ENCODE data around the gene TAF9B.
A peak's percentile ranks its signal among the peaks of the same experiment; 100 is the strongest.
"Not testable (repeated sequence)": the region's sequence is repeated elsewhere in the genome, so short reads cannot be mapped to it uniquely, and the experiment has no call there.

TAF9B gene

GRCh38 chrX:78139160-78140123 is at the start of gene TAF9B:
TSS of gene TAF9B (minus strand) at chrX:78139650. CDS start at chrX:78139611, 39 bp downstream.
- peak; percentile 80 to 84 for DNase-seq (ENCODE audit: low read depth in 2 of 2)
- no peak for TF ChIP-seq CTCF (IDR thresholded peaks at IDR 0.05; ENCODE audit: low read depth, low read length)
- H3K4me3 ChIP-seq (replicated peaks in 1 of 2; ENCODE audit: low read depth in 2 of 2, low read length in 2 of 2) = peak within 1 kb of the TSS; percentile 72 to 79

DNA sequence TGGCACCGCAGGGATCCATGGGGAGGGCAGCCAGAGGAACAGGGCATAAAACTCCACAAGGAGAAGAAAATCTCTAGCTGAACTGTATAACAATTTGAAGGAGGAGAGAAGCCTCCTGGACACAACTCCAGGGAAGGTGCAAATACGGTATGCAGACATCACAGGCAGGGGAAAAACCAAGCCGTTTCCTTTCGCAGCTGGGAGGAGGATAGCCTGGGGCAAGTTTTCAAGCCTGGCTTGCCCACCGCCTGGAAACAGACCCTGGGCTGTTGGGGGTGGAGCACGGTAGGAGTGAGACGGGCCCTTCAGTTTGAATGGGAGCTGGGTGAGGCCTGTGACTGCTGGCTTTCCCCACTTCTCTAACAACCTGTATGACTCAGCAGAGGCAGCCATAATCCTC is 43.4 kb upstream of the TAF9B start:
- DNase-seq (ENCODE audit: low read depth in 2 of 2) = no peak
- no peak overlapping the region for H3K4me3 ChIP-seq (replicated peaks in 1 of 2; ENCODE audit: low read depth in 2 of 2, low read length in 2 of 2)
- TF ChIP-seq CTCF (IDR thresholded peaks at IDR 0.05; ENCODE audit: low read depth, low read length) = no peak

DNA sequence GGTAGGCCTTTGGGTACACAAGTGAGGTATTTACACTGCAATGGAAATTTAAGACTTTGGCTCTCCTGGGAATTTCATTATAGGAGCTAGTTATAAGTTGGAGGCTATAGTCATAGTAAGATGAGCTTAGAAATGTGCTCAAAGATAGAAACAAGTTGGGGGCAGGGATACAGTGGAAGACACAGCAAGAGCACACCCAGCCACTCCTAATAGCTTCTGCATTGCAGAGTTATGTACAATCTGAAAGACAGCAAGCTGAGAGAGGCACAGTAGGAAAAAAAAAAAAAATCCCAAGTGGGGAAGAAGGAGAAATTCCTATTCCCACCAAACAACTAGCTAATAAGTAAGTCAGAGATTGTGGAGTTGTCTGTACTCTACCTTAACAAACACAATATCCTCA is 41.9 kb upstream of the TAF9B start:
- DNase-seq (ENCODE audit: low read depth in 2 of 2) = no peak
- H3K4me3 ChIP-seq (replicated peaks in 1 of 2; ENCODE audit: low read depth in 2 of 2, low read length in 2 of 2) = no peak overlapping the region
- no peak for TF ChIP-seq CTCF (IDR thresholded peaks at IDR 0.05; ENCODE audit: low read depth, low read length)

GRCh38 chrX:78168065-78168464 is 28.6 kb upstream of the TAF9B start:
- H3K4me3 ChIP-seq (replicated peaks in 1 of 2; ENCODE audit: low read depth in 2 of 2, low read length in 2 of 2) = no peak overlapping the region
- TF ChIP-seq CTCF (IDR thresholded peaks at IDR 0.05; ENCODE audit: low read depth, low read length) = no peak
- peak; percentile 5 to 22 for DNase-seq (ENCODE audit: low read depth in 2 of 2)

DNA sequence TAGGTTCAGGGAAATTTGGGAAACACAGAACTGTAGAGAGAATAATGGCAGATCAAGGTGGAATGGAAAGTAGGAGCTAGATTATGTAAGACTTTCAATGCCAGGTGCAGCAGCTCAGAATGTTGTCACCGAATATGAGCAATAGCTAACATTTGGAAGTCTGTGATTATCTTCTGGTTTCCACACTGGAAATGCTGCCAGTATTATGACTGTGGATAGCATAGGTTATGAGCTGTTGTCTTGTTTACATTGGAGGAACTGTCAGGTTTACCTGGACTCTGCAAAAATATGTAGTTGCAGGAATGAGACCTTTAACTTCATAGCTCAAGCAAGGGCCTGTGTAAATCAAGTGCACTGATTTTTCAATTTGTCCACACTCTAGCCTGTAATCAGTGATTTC is 26.0 kb upstream of the TAF9B start:
- no peak for TF ChIP-seq CTCF (IDR thresholded peaks at IDR 0.05; ENCODE audit: low read depth, low read length)
- H3K4me3 ChIP-seq (replicated peaks in 1 of 2; ENCODE audit: low read depth in 2 of 2, low read length in 2 of 2) = no peak overlapping the region
- DNase-seq (ENCODE audit: low read depth in 2 of 2) = no peak

DNA sequence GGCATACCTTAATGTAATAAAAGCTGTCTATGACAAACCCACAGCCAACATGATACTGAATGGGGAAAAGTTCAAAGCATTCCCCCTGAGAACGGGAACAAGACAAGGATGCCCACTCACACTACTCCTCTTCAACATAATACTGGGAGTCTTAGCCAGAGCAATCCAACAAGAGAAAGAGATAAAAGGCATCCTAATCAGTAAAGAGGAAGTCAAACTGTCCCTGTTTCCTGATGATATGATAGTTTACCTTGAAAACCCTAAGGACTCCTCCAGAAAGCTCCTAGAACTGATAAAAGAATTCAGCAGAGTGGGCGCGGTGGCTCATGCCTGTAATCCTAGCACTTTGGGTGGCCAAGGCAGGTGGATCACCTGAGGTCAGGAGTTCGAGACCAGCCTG is 23.7 kb upstream of the TAF9B start:
- DNase-seq (ENCODE audit: low read depth in 2 of 2); H3K4me3 ChIP-seq (replicated peaks in 1 of 2; ENCODE audit: low read depth in 2 of 2, low read length in 2 of 2): not testable (repeated sequence)

DNA sequence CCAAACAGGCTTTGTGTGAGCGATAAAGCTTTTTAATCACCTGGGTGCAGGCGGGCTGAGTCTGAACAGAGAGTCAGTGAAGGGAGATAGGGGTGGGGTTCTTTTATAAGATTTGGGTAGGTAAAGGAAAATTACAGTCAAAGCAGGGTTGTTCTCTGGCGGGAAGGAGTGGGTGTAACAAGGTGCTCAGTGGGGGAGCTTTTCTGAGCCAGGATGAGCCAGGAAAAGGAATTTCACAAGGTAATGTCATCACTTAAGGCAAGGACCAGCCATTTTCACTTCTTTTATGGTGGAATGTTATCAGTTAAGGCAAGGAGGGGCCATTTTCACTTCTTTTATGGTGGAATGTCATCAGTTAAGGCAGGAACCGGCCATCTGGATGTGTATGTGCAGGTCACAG is 21.3 kb upstream of the TAF9B start:
- not testable (repeated sequence) for DNase-seq (ENCODE audit: low read depth in 2 of 2)

DNA sequence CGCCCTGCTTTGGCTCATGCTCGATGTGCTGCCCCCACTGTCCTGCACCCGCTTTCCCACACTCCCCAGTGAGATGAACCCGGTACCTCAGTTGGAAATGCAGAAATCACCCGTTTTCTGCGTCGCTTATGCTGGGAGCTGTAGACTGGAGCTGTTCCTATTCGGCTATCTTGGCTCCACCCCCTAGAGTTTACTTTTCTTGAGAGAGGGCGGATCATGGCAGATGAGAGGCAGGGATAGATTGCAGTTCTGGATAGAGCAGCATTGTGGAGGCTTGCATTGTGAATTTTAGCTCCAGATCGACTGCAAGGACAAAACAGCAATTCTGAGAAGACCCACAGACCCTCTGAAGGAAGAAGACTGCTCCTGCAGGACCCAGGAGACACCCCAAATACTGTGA is 18.4 kb upstream of the TAF9B start:
- DNase-seq (ENCODE audit: low read depth in 2 of 2); H3K4me3 ChIP-seq (replicated peaks in 1 of 2; ENCODE audit: low read depth in 2 of 2, low read length in 2 of 2): not testable (repeated sequence)

More for the DNA sequence above, 21.3 kb upstream of the TAF9B start:
- not testable (repeated sequence) for H3K4me3 ChIP-seq (replicated peaks in 1 of 2; ENCODE audit: low read depth in 2 of 2, low read length in 2 of 2)

DNA sequence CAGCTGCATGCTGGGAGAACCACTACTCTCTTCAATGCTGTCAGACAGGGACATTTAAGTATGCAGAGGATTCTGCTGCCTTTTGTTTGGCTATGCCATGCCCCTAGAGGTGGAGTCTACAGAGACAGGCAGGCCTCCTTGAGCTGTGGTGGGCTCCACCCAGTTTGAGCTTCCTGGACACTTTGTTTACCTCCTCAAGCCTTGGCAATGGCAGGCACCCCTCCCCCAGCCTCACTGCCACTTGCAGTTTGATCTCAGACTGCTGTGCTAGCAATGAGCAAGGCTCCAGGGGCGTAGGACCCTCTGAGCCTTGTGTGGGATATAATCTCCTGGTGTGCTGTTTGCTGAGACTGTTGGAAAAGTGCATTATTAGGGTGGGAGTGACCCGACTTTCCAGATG is 17.9 kb upstream of the TAF9B start:
- H3K4me3 ChIP-seq (replicated peaks in 1 of 2; ENCODE audit: low read depth in 2 of 2, low read length in 2 of 2); DNase-seq (ENCODE audit: low read depth in 2 of 2): not testable (repeated sequence)

DNA sequence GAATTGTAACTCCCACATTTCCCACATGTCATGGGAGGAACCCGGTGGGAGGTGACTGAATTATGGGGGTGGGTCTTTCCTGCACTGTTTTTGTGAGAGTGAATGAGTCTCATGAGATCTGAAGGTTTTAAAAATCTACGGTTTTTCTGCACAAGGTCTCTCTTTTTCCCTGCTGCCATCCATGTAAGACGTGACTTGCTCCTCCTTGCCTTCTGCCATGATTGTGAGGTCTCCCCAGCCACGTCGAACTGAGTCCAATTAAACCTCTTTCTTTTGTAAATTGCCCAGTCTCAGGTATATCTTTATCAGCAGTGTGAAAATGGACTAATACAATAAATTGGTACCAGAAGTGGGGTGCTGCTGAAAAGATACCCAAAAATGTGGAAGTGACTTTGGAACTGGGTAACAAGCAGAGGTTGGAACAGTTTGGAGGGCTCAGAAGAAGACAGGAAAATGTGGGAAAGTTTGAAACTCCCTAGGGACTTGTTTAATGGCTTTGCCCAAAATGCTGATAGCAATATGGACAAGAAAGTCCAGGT is 7.6 kb upstream of the TAF9B start:
- not testable (repeated sequence) for DNase-seq (ENCODE audit: low read depth in 2 of 2)

More for the DNA sequence above, 7.6 kb upstream of the TAF9B start:
- not testable (repeated sequence) for H3K4me3 ChIP-seq (replicated peaks in 1 of 2; ENCODE audit: low read depth in 2 of 2, low read length in 2 of 2)

All from cardiac fibroblast (primary cell).